ENCODE measurements around the gene SLC2A6.

SLC2A6 gene

DNA sequence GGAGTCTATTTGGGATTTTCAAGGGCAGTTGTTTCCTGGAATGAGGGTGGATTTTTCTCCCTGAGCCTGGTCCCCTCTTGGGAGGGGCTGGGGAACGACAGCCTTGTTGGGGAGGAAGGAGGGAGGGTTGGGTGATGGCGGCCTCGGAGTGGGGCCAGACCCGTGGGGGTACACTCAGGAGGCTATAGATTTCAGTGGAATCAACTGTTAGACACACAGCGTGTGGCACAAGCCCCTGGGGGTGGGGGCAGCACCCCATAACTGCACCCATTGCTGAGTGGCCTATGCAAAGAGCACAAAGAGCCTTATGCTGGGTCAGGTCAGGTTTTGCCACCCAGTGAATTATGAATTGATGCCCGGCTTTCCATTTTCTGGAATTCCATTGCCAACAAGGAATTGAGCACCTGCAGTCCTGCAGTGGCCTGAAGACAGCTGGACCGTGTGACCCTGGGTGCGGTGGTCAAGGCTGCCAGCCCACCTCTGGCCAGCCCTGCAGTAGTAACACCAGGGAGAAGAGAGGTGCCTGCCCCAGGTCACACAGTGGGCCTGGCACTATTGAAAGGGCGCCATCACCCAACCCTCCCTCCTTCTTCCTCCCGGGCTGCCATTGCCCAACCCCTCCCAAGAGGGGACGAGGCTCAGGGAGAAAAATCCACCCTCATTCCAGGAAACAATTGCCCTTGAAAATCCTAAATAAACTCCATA lies 37.5 kb upstream of the SLC2A6 start:
- TF ChIP-seq SPI1 (IDR thresholded peaks at IDR 0.05; ENCODE audit: low read depth, low read length) (no peak), POU2F2 (IDR thresholded peaks at IDR 0.05; ENCODE audit: low read depth, low read length) (no peak), POLR2A (IDR thresholded peaks at IDR 0.05; ENCODE audit: low read depth, low read length) (no peak), POLR2AphosphoS5 (IDR thresholded peaks at IDR 0.05; ENCODE audit: low read depth, low read length) (no peak), PAX5 (IDR thresholded peaks at IDR 0.05; ENCODE audit: insufficient read depth, low read length, severe bottlenecking) (no peak), TAF1 (IDR thresholded peaks at IDR 0.05; ENCODE audit: low read depth, low read length) (no peak)
- FAIRE-seq, result no peak
- DNase-seq (ENCODE audit: insufficient read length, low spot score), result no peak

DNA sequence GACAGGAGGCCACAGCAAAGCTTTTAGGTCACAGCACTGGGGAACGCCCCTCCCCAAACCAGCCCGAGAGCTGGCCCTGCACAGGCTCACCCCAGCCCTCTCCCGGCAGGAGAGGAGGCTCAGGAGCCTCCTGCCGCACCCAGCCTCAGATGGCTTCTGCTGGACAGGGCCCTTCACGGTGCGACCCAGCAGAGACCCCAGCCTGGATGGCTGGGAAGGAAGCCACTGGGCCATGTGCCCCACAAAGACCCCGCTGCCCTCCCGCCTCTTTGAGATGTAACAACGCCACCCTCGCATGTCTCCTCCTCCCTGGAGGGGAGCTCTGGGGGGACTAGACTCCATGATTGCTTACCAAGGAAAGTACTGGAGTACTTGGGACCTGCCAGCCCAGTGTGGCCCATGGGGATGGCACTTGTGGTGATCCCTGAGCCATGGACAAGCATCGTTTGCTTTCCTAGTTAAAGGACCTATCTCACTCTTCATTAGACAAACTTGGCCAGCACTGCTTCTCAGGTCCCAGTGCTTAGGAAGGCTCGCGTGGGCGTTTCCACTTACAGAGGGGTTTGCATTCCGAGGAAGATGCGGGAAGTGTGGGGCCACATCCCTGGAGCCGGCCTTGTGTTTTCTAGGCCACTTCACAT lies 36.8 kb upstream of the SLC2A6 start:
- DNase-seq (ENCODE audit: insufficient read length, low spot score) (no peak), FAIRE-seq (no peak)
- no peak for TF ChIP-seq POLR2A (IDR thresholded peaks at IDR 0.05; ENCODE audit: low read depth, low read length)
- no peak for TF ChIP-seq TAF1 (IDR thresholded peaks at IDR 0.05; ENCODE audit: low read depth, low read length)
- no peak for TF ChIP-seq PAX5 (IDR thresholded peaks at IDR 0.05; ENCODE audit: insufficient read depth, low read length, severe bottlenecking)
- no peak for TF ChIP-seq POU2F2 (IDR thresholded peaks at IDR 0.05; ENCODE audit: low read depth, low read length)
- no peak for TF ChIP-seq POLR2AphosphoS5 (IDR thresholded peaks at IDR 0.05; ENCODE audit: low read depth, low read length)
- no peak for TF ChIP-seq SPI1 (IDR thresholded peaks at IDR 0.05; ENCODE audit: low read depth, low read length)

DNA sequence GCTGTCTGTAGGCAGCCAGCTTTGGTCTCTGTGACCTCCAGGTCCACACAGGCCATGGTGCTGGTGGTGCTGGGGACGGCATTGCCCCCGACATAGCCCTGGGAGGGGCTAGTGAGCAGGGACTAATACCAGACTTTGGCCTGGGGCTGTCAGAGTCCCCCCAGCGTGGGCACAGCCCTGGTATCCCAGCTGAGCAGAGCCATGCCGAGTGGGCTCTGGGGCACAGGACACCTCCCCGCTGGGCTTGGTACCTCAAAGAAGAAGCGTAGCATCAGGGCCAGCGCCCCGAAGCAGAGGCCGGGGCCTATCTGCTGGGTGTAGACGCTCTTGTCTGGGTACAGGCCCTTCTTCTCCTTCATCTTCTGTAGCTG lies 36.3 kb upstream of the SLC2A6 start:
- FAIRE-seq, result no peak
- no peak for TF ChIP-seq POLR2A (IDR thresholded peaks at IDR 0.05; ENCODE audit: low read depth, low read length)

DNA sequence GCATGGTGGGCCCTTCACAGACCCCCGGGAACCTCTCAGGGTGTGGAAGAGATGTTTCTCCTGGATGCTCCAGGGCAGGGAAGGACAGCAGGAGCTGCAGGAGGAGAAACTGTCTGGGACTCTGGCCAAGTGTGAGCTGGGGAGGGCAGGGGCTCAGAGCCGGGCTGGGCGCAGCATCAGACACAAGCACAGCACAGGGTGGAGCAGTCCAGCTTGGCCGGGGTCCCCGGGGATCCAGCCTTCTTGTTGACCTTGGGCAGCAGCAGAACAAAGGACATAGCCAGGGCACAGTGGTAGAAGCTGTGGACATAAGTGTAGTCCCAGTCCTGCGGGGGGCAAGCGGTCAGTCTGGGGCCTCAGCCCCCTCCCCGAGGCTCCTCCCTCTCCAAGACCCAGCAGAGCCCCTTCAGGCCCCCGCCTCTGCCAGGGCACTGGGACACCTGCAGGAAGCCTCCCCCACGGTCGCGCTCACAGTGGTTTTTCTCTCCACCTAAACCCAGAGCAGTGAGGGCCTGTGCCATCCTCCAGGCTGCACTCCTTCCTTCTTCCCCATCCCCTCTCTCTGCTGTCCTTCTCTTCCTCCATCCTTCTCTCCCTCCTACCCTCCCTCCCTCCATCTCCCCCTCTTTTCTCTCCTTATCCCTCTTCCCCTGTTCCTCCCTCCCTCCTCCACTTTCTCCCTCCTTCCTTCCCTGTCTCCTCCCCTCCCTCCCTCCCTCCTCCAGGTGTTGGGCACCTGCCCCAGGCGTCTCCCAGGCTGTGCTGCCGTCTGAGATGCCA lies 35.8 kb upstream of the SLC2A6 start:
- no peak for FAIRE-seq
- TF ChIP-seq PAX5 (IDR thresholded peaks at IDR 0.05; ENCODE audit: insufficient read depth, low read length, severe bottlenecking), result no peak
- TF ChIP-seq POLR2AphosphoS5 (IDR thresholded peaks at IDR 0.05; ENCODE audit: low read depth, low read length), result no peak
- TF ChIP-seq POU2F2 (IDR thresholded peaks at IDR 0.05; ENCODE audit: low read depth, low read length), result no peak
- TF ChIP-seq POLR2A (IDR thresholded peaks at IDR 0.05; ENCODE audit: low read depth, low read length), result no peak
- no peak for TF ChIP-seq SPI1 (IDR thresholded peaks at IDR 0.05; ENCODE audit: low read depth, low read length)
- no peak for TF ChIP-seq TAF1 (IDR thresholded peaks at IDR 0.05; ENCODE audit: low read depth, low read length)

More for the DNA sequence above, 36.3 kb upstream of the SLC2A6 start:
- no peak for DNase-seq (ENCODE audit: insufficient read length, low spot score)

DNA sequence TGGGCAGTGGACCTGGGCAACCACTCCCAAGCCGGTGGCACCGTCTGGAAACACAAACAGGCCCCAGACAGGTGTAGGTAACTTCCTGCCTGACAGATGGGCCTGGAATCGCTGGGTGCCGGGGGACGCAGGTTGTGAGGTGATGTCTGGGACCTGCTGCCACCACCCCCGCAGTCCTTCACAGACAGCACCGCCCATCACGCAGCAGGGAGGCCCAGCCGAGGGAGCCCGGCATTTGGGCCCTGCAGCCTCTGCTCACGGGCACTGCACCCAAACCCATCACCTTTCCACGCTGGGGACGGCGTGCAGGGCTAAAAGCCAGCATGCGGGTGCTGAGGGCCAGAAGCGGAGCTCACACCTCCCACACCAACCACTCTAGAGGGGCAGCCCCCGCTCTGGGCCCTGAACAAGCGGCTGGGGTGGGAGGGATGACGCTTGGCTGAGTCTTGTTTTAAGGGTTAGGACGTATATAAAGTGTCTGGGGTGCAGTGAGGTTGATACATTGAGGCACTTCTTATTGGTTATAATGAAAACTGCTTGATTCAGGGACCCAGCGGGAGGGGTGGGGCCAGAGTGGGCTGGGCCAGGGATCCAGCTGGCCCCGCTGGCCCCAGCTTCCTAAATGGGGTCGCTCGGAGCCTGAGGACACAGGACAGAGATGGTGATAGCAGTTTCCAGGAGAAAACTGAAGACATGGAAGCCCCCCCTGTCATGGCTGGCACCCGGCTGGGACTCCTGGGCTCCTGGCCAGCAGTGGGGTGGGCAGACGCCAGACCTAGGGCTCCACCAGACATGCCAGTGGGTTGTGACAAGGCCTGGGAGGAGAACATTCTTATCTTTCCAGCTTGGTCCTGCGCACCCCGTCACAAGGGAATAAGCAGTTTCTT lies 34.6 kb upstream of the SLC2A6 start:
- TF ChIP-seq POLR2A (IDR thresholded peaks at IDR 0.05; ENCODE audit: low read depth, low read length), result no peak
- TF ChIP-seq POLR2AphosphoS5 (IDR thresholded peaks at IDR 0.05; ENCODE audit: low read depth, low read length), result no peak
- TF ChIP-seq POU2F2 (IDR thresholded peaks at IDR 0.05; ENCODE audit: low read depth, low read length), result no peak
- TF ChIP-seq PAX5 (IDR thresholded peaks at IDR 0.05; ENCODE audit: insufficient read depth, low read length, severe bottlenecking), result no peak
- TF ChIP-seq TAF1 (IDR thresholded peaks at IDR 0.05; ENCODE audit: low read depth, low read length), result no peak
- TF ChIP-seq SPI1 (IDR thresholded peaks at IDR 0.05; ENCODE audit: low read depth, low read length), result no peak
- FAIRE-seq (no peak), DNase-seq (ENCODE audit: insufficient read length, low spot score) (no peak)

More for the DNA sequence above, 35.8 kb upstream of the SLC2A6 start:
- DNase-seq (ENCODE audit: insufficient read length, low spot score), result no peak

DNA sequence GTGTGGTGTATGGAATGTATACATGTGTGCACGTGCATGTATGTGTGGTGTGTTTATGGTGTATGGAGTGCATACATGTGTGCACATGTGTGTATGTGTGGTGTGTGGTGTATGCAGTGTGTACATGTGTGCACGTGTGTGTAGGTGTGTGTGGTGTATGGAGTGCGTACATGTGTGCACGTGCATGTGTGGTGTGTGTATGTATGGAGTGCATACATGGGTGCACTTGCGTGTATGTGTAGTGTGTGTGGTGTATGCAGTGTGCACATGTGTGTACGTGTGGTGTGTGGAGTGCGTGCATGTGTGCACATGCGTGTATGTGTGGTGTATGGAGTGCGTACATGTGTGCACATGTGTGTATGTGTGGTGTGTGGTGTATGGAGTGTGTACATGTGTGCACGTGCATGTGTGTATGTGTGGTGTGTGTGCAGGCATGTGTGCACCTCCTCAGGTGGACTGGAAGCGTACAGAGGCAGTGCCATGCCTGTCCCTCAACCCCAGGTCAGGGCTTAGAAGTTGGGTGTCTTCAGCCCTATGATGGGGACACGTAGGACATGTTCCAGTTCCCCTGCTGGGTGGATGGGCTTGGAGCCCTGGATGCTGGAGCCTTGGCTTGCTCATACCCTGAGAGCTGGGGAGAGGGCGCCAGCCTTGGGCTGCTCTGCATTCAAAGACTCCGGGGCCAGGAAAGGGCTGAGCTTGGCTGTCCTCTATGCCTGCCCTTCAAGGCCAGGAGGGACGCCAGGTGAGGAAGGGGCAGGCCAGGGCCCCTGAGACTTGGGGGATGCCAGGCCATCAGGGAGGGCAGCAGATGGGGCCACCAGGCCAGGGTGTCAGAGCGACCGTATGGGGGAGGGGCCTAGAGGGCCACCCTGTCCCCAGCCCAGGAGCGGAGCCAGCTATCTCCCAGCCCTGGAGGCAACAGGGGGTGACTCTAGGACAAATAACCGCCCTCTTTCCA lies 33.6 kb upstream of the SLC2A6 start:
- DNase-seq (ENCODE audit: insufficient read length, low spot score) (no peak), FAIRE-seq (peak; percentile 69)

DNA sequence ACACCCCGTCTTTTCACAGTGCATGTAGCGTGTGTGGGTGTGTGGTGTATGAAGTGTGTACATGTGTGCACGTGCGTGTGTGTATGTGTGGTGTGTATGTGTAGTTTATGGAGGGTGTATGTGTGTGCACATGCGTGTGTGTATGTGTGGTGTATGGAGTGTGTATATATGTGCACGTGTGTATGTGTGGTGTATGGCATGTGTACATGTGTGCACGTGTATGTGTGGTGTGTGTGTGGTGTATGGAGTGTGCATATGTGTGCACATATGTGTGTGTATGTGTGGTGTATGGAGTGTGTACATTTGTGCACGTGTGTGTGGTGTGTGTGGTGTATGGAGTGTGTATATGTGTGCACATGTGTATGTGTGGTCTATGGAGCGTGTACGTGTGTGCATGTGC lies 32.7 kb upstream of the SLC2A6 start:
- FAIRE-seq (no peak), DNase-seq (ENCODE audit: insufficient read length, low spot score) (no peak)
- TF ChIP-seq TAF1 (IDR thresholded peaks at IDR 0.05; ENCODE audit: low read depth, low read length) (no peak), PAX5 (IDR thresholded peaks at IDR 0.05; ENCODE audit: insufficient read depth, low read length, severe bottlenecking) (no peak), POU2F2 (IDR thresholded peaks at IDR 0.05; ENCODE audit: low read depth, low read length) (no peak), SPI1 (IDR thresholded peaks at IDR 0.05; ENCODE audit: low read depth, low read length) (no peak), POLR2AphosphoS5 (IDR thresholded peaks at IDR 0.05; ENCODE audit: low read depth, low read length) (no peak), POLR2A (IDR thresholded peaks at IDR 0.05; ENCODE audit: low read depth, low read length) (no peak)

More for the DNA sequence above, 33.6 kb upstream of the SLC2A6 start:
- TF ChIP-seq TAF1 (IDR thresholded peaks at IDR 0.05; ENCODE audit: low read depth, low read length) (no peak), POU2F2 (IDR thresholded peaks at IDR 0.05; ENCODE audit: low read depth, low read length) (no peak), POLR2A (IDR thresholded peaks at IDR 0.05; ENCODE audit: low read depth, low read length) (no peak), PAX5 (IDR thresholded peaks at IDR 0.05; ENCODE audit: insufficient read depth, low read length, severe bottlenecking) (no peak), SPI1 (IDR thresholded peaks at IDR 0.05; ENCODE audit: low read depth, low read length) (no peak), POLR2AphosphoS5 (IDR thresholded peaks at IDR 0.05; ENCODE audit: low read depth, low read length) (no peak)

DNA sequence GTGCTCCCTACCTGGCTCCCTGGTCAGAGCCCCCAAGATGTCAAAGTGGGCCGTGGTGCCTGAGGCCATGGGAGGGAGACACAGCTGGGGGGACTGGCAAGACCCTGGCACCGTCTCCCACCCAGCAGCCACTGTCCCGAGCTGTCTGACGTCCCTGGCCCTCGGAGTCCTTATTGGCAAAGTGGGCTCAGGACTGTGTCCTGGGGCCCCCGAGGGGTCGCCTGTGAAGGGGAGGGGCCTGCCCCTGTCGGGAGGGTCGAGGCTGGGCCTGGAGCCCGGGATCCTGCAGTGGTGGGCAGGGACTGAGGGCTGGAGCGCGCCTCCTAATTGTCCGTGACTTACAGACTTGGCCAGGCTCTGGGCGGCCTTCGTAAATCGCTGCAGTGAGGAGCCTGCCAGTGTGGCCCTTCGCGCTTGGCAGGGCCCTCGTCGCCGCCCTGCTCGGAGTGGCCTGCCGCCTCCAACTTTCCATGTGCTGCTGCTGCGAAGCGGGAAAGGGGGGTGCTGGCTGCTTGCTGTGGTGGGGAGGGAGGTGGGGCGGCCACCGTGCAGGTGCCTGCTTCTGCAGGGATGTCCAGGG lies 32.1 kb upstream of the SLC2A6 start:
- TF ChIP-seq TAF1 (IDR thresholded peaks at IDR 0.05; ENCODE audit: low read depth, low read length), result no peak
- TF ChIP-seq SPI1 (IDR thresholded peaks at IDR 0.05; ENCODE audit: low read depth, low read length), result no peak
- TF ChIP-seq POLR2A (IDR thresholded peaks at IDR 0.05; ENCODE audit: low read depth, low read length), result no peak
- no peak for TF ChIP-seq PAX5 (IDR thresholded peaks at IDR 0.05; ENCODE audit: insufficient read depth, low read length, severe bottlenecking)
- TF ChIP-seq POLR2AphosphoS5 (IDR thresholded peaks at IDR 0.05; ENCODE audit: low read depth, low read length), result no peak
- DNase-seq (ENCODE audit: insufficient read length, low spot score) (no peak), FAIRE-seq (no peak)

Data from GM12891 (cell line).